ENCODE results near the gene TRIM64.
"Not testable (repeated sequence)": the region's sequence is repeated elsewhere in the genome, so short reads cannot be mapped to it uniquely, and the experiment has no call there.

GRCh38 chr11:89923764-89924163 is 42.1 kb upstream of the TRIM64 start, which contains the start of gene TRIM49D2:
- not testable (repeated sequence) for TF ChIP-seq YY1 (IDR thresholded peaks at IDR 0.05; ENCODE audit: insufficient read depth, insufficient read length); SUZ12 (IDR thresholded peaks at IDR 0.05; ENCODE audit: extremely low read depth, insufficient read depth, insufficient read length); ZNF274 (IDR thresholded peaks at IDR 0.05; ENCODE audit: low read depth, low read length)
